Motor neuron (in vitro differentiated cells): ENCODE measurements around the gene CCP110. TPM values are rescaled to one million over a fixed set of nuclear protein-coding genes. Genes with fewer than 3 reads are reported as not detected.
A peak's percentile ranks its signal among the peaks of the same experiment; 100 is the strongest.

Experiments
- ATAC-seq, 8 experiments: fragments of 200-7000 bp; cut with Tn5 transposase; replicated peaks in 6 of 8; 2 replicates each; pipeline ENCODE4 v1.8.0; 2021; ENCODE audit warnings: mild to moderate bottlenecking in 8 of 8, moderate library complexity in 8 of 8
- H3K27ac ChIP-seq, 2 donors: fragments of 250-450 bp; sonication (Bioruptor Pico); 2 replicates each; pipeline ENCODE4 v1.9.0; 2021; ENCODE audit warnings: antibody characterized with exemption in 2 of 2, mild to moderate bottlenecking in 2 of 2, moderate library complexity in 1 of 2
- H3K4me1 ChIP-seq, 2 donors: fragments of 250-450 bp; sonication (Bioruptor Pico); replicated peaks in 1 of 2; 2 replicates each; pipeline ENCODE4 v1.6.1; 2021; ENCODE audit warnings: antibody characterized with exemption in 2 of 2, mild to moderate bottlenecking in 2 of 2, moderate library complexity in 1 of 2
- H3K4me3 ChIP-seq, 5 donors: fragments of 250-450 bp; sonication (Bioruptor Pico); 2 replicates each; pipeline ENCODE4 v1.9.0; 2021; ENCODE audit warnings: antibody characterized with exemption in 5 of 5, mild to moderate bottlenecking in 5 of 5, moderate library complexity in 4 of 5
- WGBS, 10 experiments: fragments of 450-650 bp; shearing (Covaris generic); methylation state at CpG; one replicate each; pipeline ENCODE4 v1.0.0; 2022; 5-methylcytosine and 5-hydroxymethylcytosine counted together
- in situ Hi-C, 9 experiments: fragments of 400-800 bp; cut with MboI; loops; one replicate each; pipeline ENCODE4 v1.15.0; 2021; ENCODE audit warnings: low sequenced_read_pairs in 9 of 9, low pct_unique_long_range_greater_than_20kb in 2 of 9; ENCODE audit not compliant: unreplicated experiment in 9 of 9
- total RNA-seq, 8 experiments: library from RNA; unstranded; fragments of 300-600 nt; gene quantifications; 2 replicates each; pipeline versions ENCODE4 v1.2.3 to v1.2.4, GENCODE V29; 2022

CCP110 gene
- total RNA-seq, 8 experiments from 2014 or later, result 12.8 to 33.7 (median 24.5) TPM

GRCh38 chr16:19560078-19560477 is 36.3 kb downstream of the CCP110 start:
- in situ Hi-C loops, result no loop called here
- 17 to 96% (median 90%) methylated on average over 1 to 4 of the region's 4 CpGs; no CpG with 5 or more reads in 3 of the 10 experiments for WGBS, 10 experiments
- no peak for ATAC-seq
- Histone ChIP-seq H3K27ac (no peak overlapping the region), H3K4me3 (no peak overlapping the region), H3K4me1 (peaks cover 4% of the 10 kb centered on the region in 2 donors)

GRCh38 chr16:19563377-19563776 is 39.6 kb downstream of the CCP110 start:
- no peak for ATAC-seq
- no peaks in the 10 kb centered on the region for H3K4me1 ChIP-seq
- in situ Hi-C loops, result no loop called here
- WGBS, 10 experiments, result 81 to 100% (median 97%) methylated on average over 3 to 4 of the region's 4 CpGs; no CpG with 5 or more reads in 1 of the 10 experiments
- no peak overlapping the region for H3K27ac ChIP-seq
- H3K4me3 ChIP-seq, result no peak overlapping the region

GRCh38 chr16:19566362-19566761 is 42.6 kb downstream of the CCP110 start:
- 81 to 100% (median 94%) methylated on average over 1 to 3 of the region's 3 CpGs; no CpG with 5 or more reads in 3 of the 10 experiments for WGBS, 10 experiments
- Histone ChIP-seq H3K4me3 (no peak overlapping the region), H3K4me1 (no peaks in the 10 kb centered on the region), H3K27ac (no peak overlapping the region)
- in situ Hi-C loops, result no loop called here
- no peak for ATAC-seq

- Histone ChIP-seq H3K27ac (no peak overlapping the region), H3K4me1 (no peaks in the 10 kb centered on the region), H3K4me3 (no peak overlapping the region)
- WGBS, 10 experiments, result 80 to 100% (median 90%) methylated on average over 1 to 7 of the region's 8 CpGs; no CpG with 5 or more reads in 4 of the 10 experiments
- in situ Hi-C loops, result no loop called here
- no peak for ATAC-seq
These were observed 43.8 kb downstream of the CCP110 start for GRCh38 chr16:19567560-19567959.

GRCh38 chr16:19573997-19574396 is 50.3 kb downstream of the CCP110 start:
- H3K27ac ChIP-seq, result no peak overlapping the region
- 80 to 100% (median 100%) methylated on average over 1 to 8 of the region's 9 CpGs; no CpG with 5 or more reads in 1 of the 10 experiments for WGBS, 10 experiments
- no peak overlapping the region for H3K4me3 ChIP-seq
- H3K4me1 ChIP-seq, result no peaks in the 10 kb centered on the region
- ATAC-seq, result no peak
- in situ Hi-C loops, result no loop called here

- no peak for ATAC-seq
- Histone ChIP-seq H3K27ac (no peak overlapping the region), H3K4me3 (no peak overlapping the region), H3K4me1 (no peaks in the 10 kb centered on the region)
- WGBS, 10 experiments, result 86 to 100% (median 86%) methylated on average over 1 to 2 of the region's 2 CpGs; no CpG with 5 or more reads in 3 of the 10 experiments
- in situ Hi-C loops, result loop anchor here in 4 of 9 experiments (25.0 kb wide), 2 partner anchors 313 to 813 kb away; partner anchors contain the start of gene GPRC5B (in 3 of the 4)
These were observed 50.9 kb downstream of the CCP110 start for GRCh38 chr16:19574615-19575014.

- Histone ChIP-seq H3K27ac (no peak overlapping the region), H3K4me3 (no peak overlapping the region), H3K4me1 (no peaks in the 10 kb centered on the region)
- ATAC-seq, result peak in 2 of 8 experiments; percentile 24 to 78
- in situ Hi-C loops, result loop anchor here in 4 of 9 experiments (25.0 kb wide), 2 partner anchors 309 to 809 kb away; partner anchors contain the start of gene GPRC5B (in 3 of the 4)
- WGBS, 10 experiments, result 42 to 93% (median 88%) methylated on average over 2 to 8 of the region's 10 CpGs
These were observed 54.7 kb downstream of the CCP110 start for GRCh38 chr16:19578378-19578971.

- WGBS, 10 experiments, result 68 to 97% (median 78%) methylated on average over 2 to 10 of the region's 10 CpGs; no CpG with 5 or more reads in 1 of the 10 experiments
- in situ Hi-C loops, result loop anchor here in 4 of 9 experiments (25.0 kb wide), 2 partner anchors 305 to 805 kb away; partner anchors contain the start of gene GPRC5B (in 3 of the 4)
- Histone ChIP-seq H3K4me3 (no peak overlapping the region), H3K27ac (no peak overlapping the region), H3K4me1 (no peaks in the 10 kb centered on the region)
- ATAC-seq, result peak in 2 of 8 experiments; percentile 10 to 73
These were observed 58.5 kb downstream of the CCP110 start for GRCh38 chr16:19582050-19582831.

GRCh38 chr16:19583665-19584300 is 60.0 kb downstream of the CCP110 start:
- ATAC-seq, result peak in 6 of 8 experiments; percentile 38 to 98 (median 63)
- WGBS, 10 experiments, result 0 to 100% (median 29%) methylated on average over 1 to 4 of the region's 5 CpGs; no CpG with 5 or more reads in 2 of the 10 experiments
- Histone ChIP-seq H3K4me3 (no peak overlapping the region), H3K27ac (no peak overlapping the region), H3K4me1 (no peaks in the 10 kb centered on the region)
- in situ Hi-C loops, result loop anchor here in 4 of 9 experiments (25.0 kb wide), 2 partner anchors 304 to 804 kb away; partner anchors contain the start of gene GPRC5B (in 3 of the 4)

- no peak overlapping the region for H3K27ac ChIP-seq
- 33 to 98% (median 85%) methylated on average over 2 to 5 of the region's 5 CpGs; no CpG with 5 or more reads in 1 of the 10 experiments for WGBS, 10 experiments
- ATAC-seq, result peak in 2 of 8 experiments; percentile 38 to 64
- no peak overlapping the region for H3K4me3 ChIP-seq
- H3K4me1 ChIP-seq, result no peaks in the 10 kb centered on the region
- in situ Hi-C loops, result loop anchor here in 4 of 9 experiments (25.0 kb wide), 2 partner anchors 299 to 799 kb away; partner anchors contain the start of gene GPRC5B (in 3 of the 4)
These were observed 64.9 kb downstream of the CCP110 start for GRCh38 chr16:19588661-19589060.

GRCh38 chr16:19589106-19589505 is 65.4 kb downstream of the CCP110 start:
- WGBS, 10 experiments, result 27 to 94% (median 90%) methylated on average over 1 to 5 of the region's 5 CpGs; no CpG with 5 or more reads in 1 of the 10 experiments
- in situ Hi-C loops, result loop anchor here in 4 of 9 experiments (25.0 kb wide), 2 partner anchors 298 to 798 kb away; partner anchors contain the start of gene GPRC5B (in 3 of the 4)
- no peaks in the 10 kb centered on the region for H3K4me1 ChIP-seq

GRCh38 chr16:19589771-19590302 is 66.1 kb downstream of the CCP110 start:
- no peak overlapping the region for H3K4me3 ChIP-seq
- peak in 4 of 8 experiments; percentile 38 to 94 (median 66) for ATAC-seq
- H3K4me1 ChIP-seq, result no peaks in the 10 kb centered on the region
- in situ Hi-C loops, result loop anchor here in 4 of 9 experiments (25.0 kb wide), 2 partner anchors 297 to 797 kb away; partner anchors contain the start of gene GPRC5B (in 3 of the 4)
- no peak overlapping the region for H3K27ac ChIP-seq
- WGBS, 10 experiments, result 40 to 91% (median 80%) methylated on average over 1 to 4 of the region's 8 CpGs; no CpG with 5 or more reads in 3 of the 10 experiments

More at GRCh38 chr16:19589106-19589505, 65.4 kb downstream of the CCP110 start:
- Histone ChIP-seq H3K27ac (no peak overlapping the region), H3K4me3 (no peak overlapping the region)
- ATAC-seq, result no peak
